Stimulated activated CD4-positive, alpha-beta T cell treated with anti-CD3 and anti-CD28 coated beads, TNF-alpha, amount 100 ng/mL, for 4 hours (primary cell): ENCODE data around the gene TP63.

Experiments used
- DNase-seq, 3 experiments: peaks; one replicate each; pipeline ENCODE4 v3.0.0-alpha.2; 2020; ENCODE audit warnings: low read depth in 3 of 3

Gene TP63

GRCh38 chr3:189776149-189776824 is 145.1 kb downstream of the TP63 start:
- DNase-seq, result no peak

- DNase-seq, result no peak
These were observed 147.3 kb downstream of the TP63 start for GRCh38 chr3:189778340-189778950.

GRCh38 chr3:189779166-189779565 is 148.0 kb downstream of the TP63 start:
- no peak for DNase-seq

- DNase-seq, result no peak
These were observed 149.5 kb downstream of the TP63 start for GRCh38 chr3:189780546-189781270.

- DNase-seq, result no peak
These were observed 150.2 kb downstream of the TP63 start for GRCh38 chr3:189781415-189781814.

GRCh38 chr3:189786479-189787064 is 155.4 kb downstream of the TP63 start:
- DNase-seq, result no peak

- DNase-seq, result no peak
These were observed 156.0 kb downstream of the TP63 start for GRCh38 chr3:189787191-189787590.

- DNase-seq, result no peak
These were observed 156.4 kb downstream of the TP63 start for GRCh38 chr3:189787632-189788031.

- no peak for DNase-seq
These were observed 158.2 kb downstream of the TP63 start for GRCh38 chr3:189789432-189789831.

- no peak for DNase-seq
These were observed 159.5 kb downstream of the TP63 start for GRCh38 chr3:189790658-189791057.

- no peak for DNase-seq
These were observed 161.1 kb downstream of the TP63 start for GRCh38 chr3:189792046-189792929.

GRCh38 chr3:189794518-189794917 is 163.3 kb downstream of the TP63 start:
- DNase-seq, result no peak

GRCh38 chr3:189797103-189797750 is 166.0 kb downstream of the TP63 start:
- no peak for DNase-seq

GRCh38 chr3:189799366-189799765 is 168.2 kb downstream of the TP63 start:
- no peak for DNase-seq

- DNase-seq, result no peak
These were observed 169.2 kb downstream of the TP63 start for GRCh38 chr3:189800436-189800835.

- no peak for DNase-seq
These were observed 172.1 kb downstream of the TP63 start for GRCh38 chr3:189803254-189803653.

- no peak for DNase-seq
These were observed 174.3 kb downstream of the TP63 start for GRCh38 chr3:189805375-189806067.

- no peak for DNase-seq
These were observed 175.2 kb downstream of the TP63 start for GRCh38 chr3:189806171-189806951.

GRCh38 chr3:189808246-189809007 is 177.2 kb downstream of the TP63 start:
- DNase-seq, result no peak
